GM12872 (cell line): Measurements from ENCODE around the gene AKR1B1.

Experiments used
- CTCF ChIP-seq: IDR thresholded peaks from 3 replicates; pipeline ENCODE4 v1.5.1; 2011; ENCODE audit warnings: low read depth, mild to moderate bottlenecking, low read length, moderate library complexity; ENCODE audit not compliant: insufficient read depth

Gene AKR1B1

GRCh38 chr7:134468054-134468453, 9.2 kb upstream of the AKR1B1 start:
- TF ChIP-seq CTCF = no peak

GRCh38 chr7:134465491-134465890, 6.6 kb upstream of the AKR1B1 start:
- no peak for TF ChIP-seq CTCF

- TF ChIP-seq CTCF = no peak
These were observed 5.6 kb upstream of the AKR1B1 start for GRCh38 chr7:134464496-134464895.

GRCh38 chr7:134463751-134464150, 4.9 kb upstream of the AKR1B1 start:
- no peak for TF ChIP-seq CTCF

GRCh38 chr7:134462337-134462925, 3.5 kb upstream of the AKR1B1 start:
- TF ChIP-seq CTCF = no peak

GRCh38 chr7:134461916-134462315, 3.0 kb upstream of the AKR1B1 start:
- TF ChIP-seq CTCF = no peak

- no peak for TF ChIP-seq CTCF
These were observed 1.1 kb upstream of the AKR1B1 start for GRCh38 chr7:134459981-134460380.
